Lower leg skin (tissue), 3 donors: Measurements from ENCODE around the gene MRPL49.

Experiments
- CTCF ChIP-seq, 3 donors: fragments of 450-650 bp; IDR thresholded peaks; one replicate each; pipeline ENCODE4 v1.5.1; 2016; ENCODE audit warnings: antibody characterized with exemption in 3 of 3, mild to moderate bottlenecking in 3 of 3, moderate library complexity in 2 of 3
- POLR2A ChIP-seq, 2 donors: fragments of 450-650 bp; IDR thresholded peaks; one replicate each; pipeline ENCODE4 v1.6.1; 2016 to 2017; ENCODE audit warnings: antibody characterized with exemption in 2 of 2, mild to moderate bottlenecking in 1 of 2, moderate library complexity in 1 of 2

GRCh38 chr11:65131417-65131776, 9.3 kb downstream of the MRPL49 start:
- no peak for TF ChIP-seq CTCF (IDR thresholded peaks at IDR 0.05)
- no peak for TF ChIP-seq POLR2A (IDR thresholded peaks at IDR 0.05)
